IMR-90 (cell line): ENCODE results near the gene HERC4. TPM values are rescaled to one million over a fixed set of nuclear protein-coding genes. Genes with fewer than 3 reads are reported as not detected.

Experiments used
- microRNA-seq, 2 experiments: library from miRNA; stranded (forward) in 1 of 2; unstranded in 1 of 2; fragments of 10-50 nt in 1 of 2; fragments of <30 nt in 1 of 2; gene quantifications in 1 of 2; microRNA quantifications in 1 of 2; one replicate each; pipeline versions ENCODE3 to v1.1.0; 2013 to 2020; ENCODE audit not compliant: insufficient read depth in 1 of 2, insufficient read length in 1 of 2, unreplicated experiment in 1 of 2
- polyA plus RNA-seq, 3 experiments: library from polyadenylated mRNA; depleted of rRNA; stranded (reverse); fragments of >200 nt; gene quantifications; 2 replicates each; pipeline ENCODE4 v1.2.3, GENCODE V29; 2012; ENCODE audit warnings: low replicate concordance in 1 of 3
- small RNA-seq, 5 experiments: library from RNA; depleted of rRNA; stranded (forward); fragments of <200 nt; gene quantifications; one replicate each; pipeline ENCODE3, GENCODE V24; 2012
- total RNA-seq: library from RNA; depleted of rRNA; stranded (reverse); fragments of >200 nt; gene quantifications from 2 replicates; pipeline ENCODE4 v1.2.3, GENCODE V29; 2012; rRNA removed

HERC4 gene
- total and polyA plus RNA-seq, 2 of the 4 experiments (the other 2 are of a cell fraction), result 66.6 to 92.8 TPM

Small RNA genes lying within 50 kb of the gene (microRNA-seq; reads per million reads assigned to microRNA genes)
- gene RN7SL220P (ENCODE audit: insufficient read depth, insufficient read length), result not detected

Small RNA genes lying within 50 kb of the gene (small RNA-seq; reads per million reads assigned to genes)
- gene RN7SL220P, result 0 reads per million in 5 experiments

Other genes with a start within 250 kb of the HERC4 start
- gene DNAJC12, start 237.1 kb downstream of the HERC4 start, total RNA-seq, result 1.7 and 2.3 TPM in 2 replicates
- 2.0 and 2.9 TPM in 2 replicates for gene DNAJC12, start 237.1 kb downstream of the HERC4 start, polyA plus RNA-seq (2012; rRNA removed)
- 12.9 and 20.6 TPM in 2 replicates for gene SIRT1, start 190.6 kb downstream of the HERC4 start, total RNA-seq
- 6.9 and 9.5 TPM in 2 replicates for gene SIRT1, start 190.6 kb downstream of the HERC4 start, polyA plus RNA-seq (2012; rRNA removed)
- gene MYPN, start 34.2 kb upstream of the HERC4 start, total RNA-seq, result 12.5 and 13.1 TPM in 2 replicates
- gene MYPN, start 34.2 kb upstream of the HERC4 start, polyA plus RNA-seq (2012; rRNA removed), result 7.8 and 8.1 TPM in 2 replicates
- gene ATOH7, start 156.8 kb upstream of the HERC4 start, total RNA-seq, result not detected in 2 replicates
- gene ATOH7, start 156.8 kb upstream of the HERC4 start, polyA plus RNA-seq (2012; rRNA removed), result 0.05 TPM in 1 of 2 replicates, not detected in the other